ENCODE measurements around the gene TOE1. TPM values are rescaled to one million over a fixed set of nuclear protein-coding genes. Genes with fewer than 3 reads are reported as not detected.

The TOE1 gene
- total RNA-seq, 1 experiment from 2014 or later = 18.2 TPM

- Histone ChIP-seq H3K4me2 (ENCODE audit: low read length) (no peak overlapping the region), H3F3A (ENCODE audit: low read length, unreplicated experiment) (no peaks in the 10 kb centered on the region), H3K27me3 (ENCODE audit: low read length) (no peaks in the 10 kb centered on the region), H3K27ac (ENCODE audit: low read length) (no peak overlapping the region), H3K79me2 (ENCODE audit: low read length) (no peaks in the 10 kb centered on the region), H3K4me3 (ENCODE audit: low read length) (no peak overlapping the region), H2AFZ (ENCODE audit: low read length) (no peak overlapping the region), H3K36me3 (ENCODE audit: low read depth, low read length) (no peaks in the 10 kb centered on the region), H4K20me1 (ENCODE audit: low read length) (no peaks in the 10 kb centered on the region), H3K9ac (ENCODE audit: low read length) (no peak overlapping the region), H3K9me2 (replicated peaks; ENCODE audit: low read length) (no peaks in the 10 kb centered on the region), H3K9me3 (ENCODE audit: low read length) (no peaks in the 10 kb centered on the region), H3K4me1 (ENCODE audit: insufficient read depth, low read length) (peaks cover 9% of the 10 kb centered on the region)
- no TSS peak for BruUV-seq (replicated peaks)
- DNase-seq (no peak), ATAC-seq (no peak)
- POLR2A ChIA-PET (ENCODE audit: unreplicated experiment) = no interaction called here
- CTCF ChIA-PET = no interaction called here
- TF ChIP-seq EZH2 (IDR thresholded peaks at IDR 0.05; ENCODE audit: low read length, unreplicated experiment) = no peak
- no peak for TF ChIP-seq CTCF (conservative IDR thresholded peaks at IDR 0.05; ENCODE audit: low read depth, low read length)
- no peak for TF ChIP-seq EZH2phosphoT487 (IDR thresholded peaks at IDR 0.05; ENCODE audit: borderline replicate concordance, low read length)
- intact Hi-C loops (cut with micrococcal nuclease) = no loop called here
Observed at GRCh38 chr1:45328680-45329079, 11.3 kb upstream of the TOE1 start.

- no peaks in the 10 kb centered on the region for H3F3A ChIP-seq (ENCODE audit: low read length, unreplicated experiment)
- ChIA-PET CTCF (interaction anchor here (0.5 to 0.6 kb wide), 2 partner anchors 26 to 376 kb away, joined by 5 to 7 read pairs; no protein-coding TSS in a partner anchor), POLR2A (ENCODE audit: unreplicated experiment) (no interaction called here)
- no peaks in the 10 kb centered on the region for H3K36me3 ChIP-seq (ENCODE audit: low read depth, low read length)
- H2AFZ ChIP-seq (ENCODE audit: low read length) = no peak overlapping the region
- peaks cover 13% of the 10 kb centered on the region for H3K4me1 ChIP-seq (ENCODE audit: insufficient read depth, low read length)
- no peaks in the 10 kb centered on the region for H4K20me1 ChIP-seq (ENCODE audit: low read length)
- H3K9me3 ChIP-seq (ENCODE audit: low read length) = no peaks in the 10 kb centered on the region
- DNase-seq (peak; percentile 56), ATAC-seq (peak; percentile 79)
- no peaks in the 10 kb centered on the region for H3K79me2 ChIP-seq (ENCODE audit: low read length)
- no peak overlapping the region for H3K27ac ChIP-seq (ENCODE audit: low read length)
- intact Hi-C loops (cut with micrococcal nuclease) = no loop called here
- no peaks in the 10 kb centered on the region for H3K9me2 ChIP-seq (replicated peaks; ENCODE audit: low read length)
- no peak overlapping the region for H3K4me3 ChIP-seq (ENCODE audit: low read length)
- H3K27me3 ChIP-seq (ENCODE audit: low read length) = no peaks in the 10 kb centered on the region
- no peak overlapping the region for H3K9ac ChIP-seq (ENCODE audit: low read length)
- no peak for TF ChIP-seq CTCF (conservative IDR thresholded peaks at IDR 0.05; ENCODE audit: low read depth, low read length)
- no peak for TF ChIP-seq EZH2phosphoT487 (IDR thresholded peaks at IDR 0.05; ENCODE audit: borderline replicate concordance, low read length)
- TF ChIP-seq EZH2 (IDR thresholded peaks at IDR 0.05; ENCODE audit: low read length, unreplicated experiment) = no peak
- BruUV-seq (replicated peaks) = no TSS peak
- peak overlapping the region; percentile 20 for H3K4me2 ChIP-seq (ENCODE audit: low read length)
Observed at GRCh38 chr1:45329445-45329844, 10.5 kb upstream of the TOE1 start.

GRCh38 chr1:45331436-45332345 is 8.3 kb upstream of the TOE1 start:
- no peaks in the 10 kb centered on the region for H3K9me3 ChIP-seq (ENCODE audit: low read length)
- no peak for DNase-seq
- no peak for ATAC-seq
- no peaks in the 10 kb centered on the region for H3K27me3 ChIP-seq (ENCODE audit: low read length)
- intact Hi-C loops (cut with micrococcal nuclease) = no loop called here
- CTCF ChIA-PET = no interaction called here
- POLR2A ChIA-PET (ENCODE audit: unreplicated experiment) = no interaction called here
- no peak overlapping the region for H3K27ac ChIP-seq (ENCODE audit: low read length)
- BruUV-seq (replicated peaks) = no TSS peak
- H2AFZ ChIP-seq (ENCODE audit: low read length) = no peak overlapping the region
- no peak overlapping the region for H3K4me2 ChIP-seq (ENCODE audit: low read length)
- no peaks in the 10 kb centered on the region for H3K9me2 ChIP-seq (replicated peaks; ENCODE audit: low read length)
- no peaks in the 10 kb centered on the region for H4K20me1 ChIP-seq (ENCODE audit: low read length)
- peaks cover 35% of the 10 kb centered on the region for H3K4me1 ChIP-seq (ENCODE audit: insufficient read depth, low read length)
- H3F3A ChIP-seq (ENCODE audit: low read length, unreplicated experiment) = no peaks in the 10 kb centered on the region
- no peak for TF ChIP-seq CTCF (conservative IDR thresholded peaks at IDR 0.05; ENCODE audit: low read depth, low read length)
- no peak for TF ChIP-seq EZH2phosphoT487 (IDR thresholded peaks at IDR 0.05; ENCODE audit: borderline replicate concordance, low read length)
- TF ChIP-seq EZH2 (IDR thresholded peaks at IDR 0.05; ENCODE audit: low read length, unreplicated experiment) = no peak
- no peaks in the 10 kb centered on the region for H3K79me2 ChIP-seq (ENCODE audit: low read length)
- no peaks in the 10 kb centered on the region for H3K36me3 ChIP-seq (ENCODE audit: low read depth, low read length)
- no peak overlapping the region for H3K4me3 ChIP-seq (ENCODE audit: low read length)
- no peak overlapping the region for H3K9ac ChIP-seq (ENCODE audit: low read length)
